Spleen (tissue), 7 donors: Measurements from ENCODE around the gene CBS.
"Not testable (repeated sequence)": the region's sequence is repeated elsewhere in the genome, so short reads cannot be mapped to it uniquely, and the experiment has no call there.

Experiments used
- POLR2A ChIP-seq, 3 donors: fragments of 450-650 bp; IDR thresholded peaks; one replicate each; pipeline ENCODE4 v1.5.1; 2017; ENCODE audit warnings: antibody characterized with exemption in 3 of 3, mild to moderate bottlenecking in 1 of 3
- TF ChIP-seq, protein P1 (sequence below), 11 experiments: fragments of 200-600 bp in 7 of 11; fragments of 450-650 bp in 4 of 11; sonication (generic) in 4 of 11; IDR thresholded peaks in 8 of 11; conservative IDR thresholded peaks in 3 of 11; 1 replicate in 7 of 11; 2 replicates in 4 of 11; pipeline versions ENCODE4 v1.4.0 to v1.8.0; 2016 to 2021; ENCODE audit warnings: antibody characterized with exemption in 11 of 11, inconsistent platforms in 4 of 11, mild to moderate bottlenecking in 1 of 11
- donor health status: DM: no; HTN: no; CAD: no; lungs with moderate emphysema.
- donor health status: DM: no; HTN: no; CAD: no.
- donor health status: DM: no; HTN: no; CAD: no.

DNA sequence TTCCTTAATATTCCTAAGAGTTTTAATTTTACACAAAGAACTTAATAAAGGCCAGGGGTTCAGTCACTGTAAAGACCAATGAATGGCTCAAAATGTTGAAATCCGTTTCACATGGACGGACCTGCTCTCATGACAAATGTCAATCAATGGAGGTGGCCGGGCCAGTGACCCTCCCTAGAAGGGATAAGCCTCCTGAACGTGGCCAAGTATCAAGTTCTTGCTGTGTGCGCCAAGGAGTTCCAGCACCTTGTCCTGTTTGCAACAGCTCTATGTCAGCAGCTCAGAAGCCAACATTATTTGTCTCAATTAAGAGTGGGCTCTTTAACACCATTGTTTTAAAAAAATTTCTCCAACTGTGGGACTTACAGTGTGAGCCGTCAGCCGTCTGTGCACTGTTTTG, 25.4 kb upstream of the CBS start:
- TF ChIP-seq, protein P1, sequence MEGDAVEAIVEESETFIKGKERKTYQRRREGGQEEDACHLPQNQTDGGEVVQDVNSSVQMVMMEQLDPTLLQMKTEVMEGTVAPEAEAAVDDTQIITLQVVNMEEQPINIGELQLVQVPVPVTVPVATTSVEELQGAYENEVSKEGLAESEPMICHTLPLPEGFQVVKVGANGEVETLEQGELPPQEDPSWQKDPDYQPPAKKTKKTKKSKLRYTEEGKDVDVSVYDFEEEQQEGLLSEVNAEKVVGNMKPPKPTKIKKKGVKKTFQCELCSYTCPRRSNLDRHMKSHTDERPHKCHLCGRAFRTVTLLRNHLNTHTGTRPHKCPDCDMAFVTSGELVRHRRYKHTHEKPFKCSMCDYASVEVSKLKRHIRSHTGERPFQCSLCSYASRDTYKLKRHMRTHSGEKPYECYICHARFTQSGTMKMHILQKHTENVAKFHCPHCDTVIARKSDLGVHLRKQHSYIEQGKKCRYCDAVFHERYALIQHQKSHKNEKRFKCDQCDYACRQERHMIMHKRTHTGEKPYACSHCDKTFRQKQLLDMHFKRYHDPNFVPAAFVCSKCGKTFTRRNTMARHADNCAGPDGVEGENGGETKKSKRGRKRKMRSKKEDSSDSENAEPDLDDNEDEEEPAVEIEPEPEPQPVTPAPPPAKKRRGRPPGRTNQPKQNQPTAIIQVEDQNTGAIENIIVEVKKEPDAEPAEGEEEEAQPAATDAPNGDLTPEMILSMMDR (IDR thresholded peaks at IDR 0.05 in 8 of 11, conservative IDR thresholded peaks at IDR 0.05 in 3 of 11) = not testable (repeated sequence)
- TF ChIP-seq POLR2A (IDR thresholded peaks at IDR 0.05) = not testable (repeated sequence)
